GM20000 (cell line): ENCODE measurements around the gene PACRG.

Experiments used
- DNase-seq: peaks from one replicate; pipeline ENCODE4 v3.0.0; 2012; ENCODE audit warnings: low spot score
- TF ChIP-seq, protein P1 (sequence below): IDR thresholded peaks from 2 replicates; pipeline ENCODE4 v1.5.1; 2012; ENCODE audit warnings: mild to moderate bottlenecking, control low read depth; ENCODE audit errors: extremely low read depth, missing control alignments

PACRG gene

DNA sequence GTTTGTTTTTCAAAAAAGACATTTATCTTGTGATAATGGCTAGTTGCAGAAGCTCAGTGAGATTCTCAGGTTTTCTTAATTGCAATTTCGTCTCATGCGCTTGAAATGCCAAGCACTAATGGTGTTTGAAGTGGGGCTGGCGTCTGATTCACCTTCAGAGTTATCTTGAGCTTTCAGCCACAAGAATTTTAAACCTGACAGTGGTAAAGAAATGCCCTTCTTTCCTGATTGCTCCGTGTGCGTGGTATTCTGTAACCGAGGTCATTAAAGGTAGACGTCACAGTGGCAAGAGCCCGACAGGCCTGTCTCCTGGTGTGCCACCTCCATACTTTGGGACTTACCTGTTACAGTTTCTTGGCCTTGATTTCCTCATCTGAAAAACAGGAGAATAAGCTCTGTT is 560.3 kb downstream of the PACRG start:
- TF ChIP-seq, protein P1, sequence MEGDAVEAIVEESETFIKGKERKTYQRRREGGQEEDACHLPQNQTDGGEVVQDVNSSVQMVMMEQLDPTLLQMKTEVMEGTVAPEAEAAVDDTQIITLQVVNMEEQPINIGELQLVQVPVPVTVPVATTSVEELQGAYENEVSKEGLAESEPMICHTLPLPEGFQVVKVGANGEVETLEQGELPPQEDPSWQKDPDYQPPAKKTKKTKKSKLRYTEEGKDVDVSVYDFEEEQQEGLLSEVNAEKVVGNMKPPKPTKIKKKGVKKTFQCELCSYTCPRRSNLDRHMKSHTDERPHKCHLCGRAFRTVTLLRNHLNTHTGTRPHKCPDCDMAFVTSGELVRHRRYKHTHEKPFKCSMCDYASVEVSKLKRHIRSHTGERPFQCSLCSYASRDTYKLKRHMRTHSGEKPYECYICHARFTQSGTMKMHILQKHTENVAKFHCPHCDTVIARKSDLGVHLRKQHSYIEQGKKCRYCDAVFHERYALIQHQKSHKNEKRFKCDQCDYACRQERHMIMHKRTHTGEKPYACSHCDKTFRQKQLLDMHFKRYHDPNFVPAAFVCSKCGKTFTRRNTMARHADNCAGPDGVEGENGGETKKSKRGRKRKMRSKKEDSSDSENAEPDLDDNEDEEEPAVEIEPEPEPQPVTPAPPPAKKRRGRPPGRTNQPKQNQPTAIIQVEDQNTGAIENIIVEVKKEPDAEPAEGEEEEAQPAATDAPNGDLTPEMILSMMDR = no peak
- no peak for DNase-seq

GRCh38 chr6:163288915-163289314 is 561.1 kb downstream of the PACRG start:
- TF ChIP-seq, protein P1 = no peak

DNA sequence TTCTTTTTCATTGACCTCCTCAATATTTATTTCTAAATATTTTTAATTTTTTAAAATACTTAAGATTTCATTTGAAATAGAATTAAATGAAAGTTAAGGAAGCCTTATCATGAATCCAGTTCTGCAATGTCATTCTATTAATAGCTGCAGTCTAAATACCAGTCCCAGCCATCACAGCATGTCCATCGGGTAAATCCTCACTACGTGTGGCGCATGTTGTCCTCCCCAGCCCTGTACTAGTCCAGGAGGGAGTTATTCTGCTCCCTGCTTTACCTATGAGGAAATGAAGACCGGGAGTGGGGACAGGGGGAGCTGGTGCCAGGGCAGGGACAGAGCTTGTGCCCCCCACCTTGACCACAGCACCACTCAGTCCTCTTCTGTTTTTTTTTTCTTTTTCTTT is 561.7 kb downstream of the PACRG start:
- TF ChIP-seq, protein P1 = no peak
- DNase-seq = no peak

More at GRCh38 chr6:163288915-163289314, 561.1 kb downstream of the PACRG start:
- no peak for DNase-seq

DNA sequence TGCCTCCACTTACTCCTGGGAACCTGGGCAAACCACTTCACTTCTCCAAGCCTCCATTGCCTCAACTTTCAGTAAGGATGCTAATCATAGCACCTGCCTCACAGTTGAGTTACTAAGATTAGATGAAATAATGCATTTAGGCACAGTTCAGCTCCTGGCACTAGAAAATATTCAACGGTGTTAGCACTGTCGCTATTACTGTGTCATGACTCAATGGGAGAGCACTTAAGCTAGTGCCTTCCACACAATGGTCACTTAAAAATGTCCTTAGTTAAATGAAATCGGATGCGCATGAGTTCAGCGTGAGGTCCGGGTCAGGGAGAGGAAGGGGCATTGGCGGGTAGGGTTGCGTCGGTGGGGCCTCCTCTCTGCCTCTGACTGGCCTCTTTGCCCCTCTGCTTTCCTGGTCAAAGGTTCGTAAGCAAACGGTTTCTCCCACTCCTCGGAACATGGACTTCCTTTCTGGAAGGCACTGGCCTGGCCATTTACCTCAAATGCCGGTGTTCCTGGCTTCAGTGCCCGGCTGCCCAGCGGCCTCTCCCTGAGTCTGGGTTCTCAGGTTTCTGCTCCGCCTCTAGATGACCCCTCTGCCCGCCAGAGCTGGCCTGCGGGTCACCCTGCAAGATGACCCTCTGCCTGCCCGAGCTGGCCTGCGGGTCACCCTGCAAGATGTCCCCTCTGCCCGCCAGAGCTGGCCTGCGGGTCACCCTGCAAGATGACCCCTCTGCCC is 562.9 kb downstream of the PACRG start:
- no peak for DNase-seq
- TF ChIP-seq, protein P1 = no peak

GRCh38 chr6:163291622-163292021 is 563.8 kb downstream of the PACRG start:
- no peak for DNase-seq
- TF ChIP-seq, protein P1 = no peak

DNA sequence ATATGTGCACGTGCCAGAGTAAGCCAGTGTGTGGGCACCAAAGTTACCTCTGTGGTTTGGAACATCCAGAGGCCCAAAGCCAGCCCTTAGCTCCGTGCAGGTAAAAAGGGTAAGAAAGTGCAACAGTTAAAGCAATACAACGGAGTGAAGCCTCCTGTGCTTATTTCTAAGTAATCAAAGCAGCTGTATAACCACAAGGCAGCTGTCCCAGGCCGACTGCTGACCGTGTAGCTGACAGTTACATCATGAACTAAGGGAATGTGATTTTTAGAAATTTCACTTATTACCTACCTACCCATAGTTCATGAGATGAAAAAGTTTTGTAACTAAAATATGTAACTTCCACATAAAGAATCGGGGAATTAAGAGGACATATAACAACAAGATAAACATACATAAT is 565.5 kb downstream of the PACRG start:
- TF ChIP-seq, protein P1 = no peak
- DNase-seq = no peak

DNA sequence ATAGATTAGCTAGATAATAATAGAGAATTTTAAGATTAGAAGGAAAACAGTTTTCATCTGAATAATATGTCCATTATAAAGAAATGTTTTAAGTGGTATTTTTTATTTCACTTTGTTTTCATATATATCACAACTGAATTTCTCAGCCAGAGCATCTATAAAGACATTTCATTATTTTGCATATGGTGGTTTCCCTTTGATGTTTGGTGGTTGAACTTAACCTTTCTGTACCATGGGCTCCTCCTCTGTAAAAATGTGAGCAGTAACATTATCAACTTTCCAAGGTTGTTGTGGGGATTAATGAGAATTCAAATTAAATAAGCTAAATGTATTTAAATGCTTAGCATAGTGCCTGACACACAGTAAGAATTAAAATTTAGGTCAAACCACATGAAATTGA is 567.0 kb downstream of the PACRG start:
- TF ChIP-seq, protein P1 = no peak

More for the DNA sequence above, 567.0 kb downstream of the PACRG start:
- no peak for DNase-seq
